Dedifferentiated amniotic fluid mesenchymal stem cell (primary cell): Measurements from ENCODE around the gene NRSN2.
"Not testable (repeated sequence)": the region's sequence is repeated elsewhere in the genome, so short reads cannot be mapped to it uniquely, and the experiment has no call there.

Experiments
- DNase-seq: peaks from one replicate; pipeline ENCODE4 v3.0.0-alpha.2; 2016; ENCODE audit errors: extremely low spot score

NRSN2 gene

DNA sequence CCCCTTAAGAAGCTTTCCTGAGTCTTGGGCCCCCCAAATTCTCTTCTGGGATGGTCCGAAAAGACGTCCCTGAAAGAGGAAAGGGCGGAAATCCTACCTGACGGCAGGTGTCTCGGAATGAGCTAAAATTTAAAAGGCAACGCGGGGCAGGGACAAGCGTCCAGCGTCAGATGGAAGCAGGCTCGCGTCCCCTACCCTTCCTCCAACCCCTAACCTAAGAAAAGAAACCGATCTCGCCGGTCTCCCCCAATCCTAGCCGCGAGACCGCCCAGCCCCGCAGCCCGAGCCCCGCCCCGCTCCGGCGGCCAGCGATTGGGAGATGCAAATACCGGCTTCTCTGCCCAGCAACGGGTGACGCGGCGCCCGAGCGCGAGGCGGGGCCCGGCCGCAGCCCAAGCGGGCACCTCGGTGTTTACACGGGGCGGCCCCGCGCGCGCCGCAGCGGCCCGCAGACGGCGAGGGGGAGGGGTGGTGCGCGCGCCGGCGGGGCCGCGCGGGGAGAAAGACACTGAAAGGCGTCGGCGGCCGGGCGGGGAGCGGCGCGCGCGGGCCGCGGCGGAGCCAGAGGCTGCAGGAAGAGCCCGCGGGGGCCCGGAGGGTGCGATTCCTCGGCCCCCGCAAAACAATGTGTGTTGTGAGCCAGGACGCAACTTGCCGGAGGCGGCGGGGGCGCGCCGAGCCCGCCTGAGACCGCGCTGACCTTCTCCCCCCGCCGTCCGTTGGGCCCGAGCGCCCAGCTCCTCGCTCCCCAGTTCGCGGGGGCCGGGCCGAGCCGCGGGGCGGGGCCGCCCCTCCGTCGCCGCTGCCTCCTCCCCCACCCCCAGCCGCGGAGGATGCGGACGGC is 21.6 kb upstream of the NRSN2 start, which contains the start of gene SOX12:
Gene SOX12 (plus strand): TSS at position 508 of the 844 bp plus-strand sequence. CDS start 373 bp downstream, outside the sequence.
- peak; percentile 85 for DNase-seq

DNA sequence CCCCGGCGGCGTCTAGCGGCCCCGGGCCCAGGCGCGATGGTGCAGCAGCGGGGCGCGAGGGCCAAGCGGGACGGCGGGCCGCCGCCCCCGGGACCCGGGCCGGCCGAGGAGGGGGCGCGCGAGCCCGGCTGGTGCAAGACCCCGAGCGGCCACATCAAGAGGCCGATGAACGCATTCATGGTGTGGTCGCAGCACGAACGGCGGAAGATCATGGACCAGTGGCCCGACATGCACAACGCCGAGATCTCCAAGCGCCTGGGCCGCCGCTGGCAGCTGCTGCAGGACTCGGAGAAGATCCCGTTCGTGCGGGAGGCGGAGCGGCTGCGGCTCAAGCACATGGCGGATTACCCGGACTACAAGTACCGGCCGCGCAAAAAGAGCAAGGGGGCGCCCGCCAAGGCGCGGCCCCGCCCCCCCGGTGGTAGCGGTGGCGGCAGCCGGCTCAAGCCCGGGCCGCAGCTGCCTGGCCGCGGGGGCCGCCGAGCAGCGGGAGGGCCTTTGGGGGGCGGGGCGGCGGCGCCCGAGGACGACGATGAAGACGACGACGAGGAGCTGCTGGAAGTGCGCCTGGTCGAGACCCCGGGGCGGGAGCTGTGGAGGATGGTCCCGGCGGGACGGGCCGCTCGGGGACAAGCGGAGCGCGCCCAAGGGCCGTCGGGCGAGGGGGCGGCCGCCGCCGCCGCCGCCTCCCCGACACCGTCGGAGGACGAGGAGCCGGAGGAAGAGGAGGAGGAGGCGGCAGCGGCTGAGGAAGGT is 20.8 kb upstream of the NRSN2 start:
- DNase-seq = peak; percentile 47

DNA sequence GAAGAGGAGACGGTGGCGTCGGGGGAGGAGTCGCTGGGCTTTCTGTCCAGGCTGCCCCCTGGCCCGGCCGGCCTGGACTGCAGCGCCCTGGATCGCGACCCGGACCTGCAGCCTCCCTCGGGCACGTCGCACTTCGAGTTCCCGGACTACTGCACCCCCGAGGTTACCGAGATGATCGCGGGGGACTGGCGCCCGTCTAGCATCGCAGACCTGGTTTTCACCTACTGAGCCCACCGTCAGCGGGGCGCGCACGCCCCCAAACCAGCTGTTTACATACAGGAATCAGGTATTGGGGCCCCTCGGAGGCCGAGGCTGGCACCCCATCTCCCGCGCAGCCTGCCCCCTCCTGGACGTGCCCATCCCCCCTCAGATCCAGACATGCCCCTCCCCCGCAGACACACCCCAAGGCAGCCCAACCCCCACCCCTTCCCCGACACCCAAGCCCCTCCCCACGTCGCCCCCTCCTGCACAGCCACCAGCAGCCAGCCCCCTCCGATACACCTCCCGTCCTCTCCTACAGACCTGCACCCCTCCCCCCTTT is 20.2 kb upstream of the NRSN2 start:
- DNase-seq = no peak

DNA sequence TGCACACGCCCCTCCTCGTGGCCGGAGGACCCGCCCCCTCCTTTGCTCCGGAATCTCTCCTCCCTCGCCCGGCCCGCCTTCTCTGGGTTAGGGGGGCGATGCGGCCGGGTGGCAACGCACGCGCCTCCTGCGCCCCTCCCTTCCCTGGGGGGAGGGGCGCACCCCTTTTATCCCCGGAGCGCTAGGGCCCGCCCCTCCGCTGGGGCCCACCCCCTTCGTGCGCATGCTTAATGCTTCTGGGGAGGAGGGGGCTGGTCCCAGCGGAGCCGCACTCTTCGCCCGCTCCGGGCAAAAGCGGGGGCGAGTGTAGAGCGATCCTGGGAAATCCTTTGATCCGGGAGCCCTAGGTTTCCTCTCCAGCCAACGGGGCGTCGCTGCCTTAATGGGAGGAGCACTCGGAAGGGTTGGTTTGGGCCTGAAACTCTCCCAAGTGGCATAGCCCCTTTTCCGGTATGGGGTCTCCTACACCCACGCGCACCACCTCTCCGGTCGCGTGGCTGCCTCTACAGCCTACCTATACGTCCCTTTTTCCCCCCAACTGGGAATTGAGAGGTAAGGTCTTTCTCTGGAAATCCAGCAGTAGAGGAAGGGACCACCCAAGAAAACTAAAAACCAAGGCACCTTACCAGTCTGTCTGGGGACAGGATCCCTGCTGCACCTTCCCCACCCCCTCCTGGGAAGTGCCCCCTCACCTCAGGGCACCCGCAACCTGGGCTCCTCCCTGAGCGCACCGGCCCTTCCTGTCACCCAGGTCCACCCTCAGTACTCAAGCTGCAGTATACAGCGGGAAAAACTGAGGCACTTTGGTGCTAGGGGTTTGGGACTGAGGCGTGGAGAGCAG is 19.5 kb upstream of the NRSN2 start:
- peak; percentile 67 for DNase-seq

DNA sequence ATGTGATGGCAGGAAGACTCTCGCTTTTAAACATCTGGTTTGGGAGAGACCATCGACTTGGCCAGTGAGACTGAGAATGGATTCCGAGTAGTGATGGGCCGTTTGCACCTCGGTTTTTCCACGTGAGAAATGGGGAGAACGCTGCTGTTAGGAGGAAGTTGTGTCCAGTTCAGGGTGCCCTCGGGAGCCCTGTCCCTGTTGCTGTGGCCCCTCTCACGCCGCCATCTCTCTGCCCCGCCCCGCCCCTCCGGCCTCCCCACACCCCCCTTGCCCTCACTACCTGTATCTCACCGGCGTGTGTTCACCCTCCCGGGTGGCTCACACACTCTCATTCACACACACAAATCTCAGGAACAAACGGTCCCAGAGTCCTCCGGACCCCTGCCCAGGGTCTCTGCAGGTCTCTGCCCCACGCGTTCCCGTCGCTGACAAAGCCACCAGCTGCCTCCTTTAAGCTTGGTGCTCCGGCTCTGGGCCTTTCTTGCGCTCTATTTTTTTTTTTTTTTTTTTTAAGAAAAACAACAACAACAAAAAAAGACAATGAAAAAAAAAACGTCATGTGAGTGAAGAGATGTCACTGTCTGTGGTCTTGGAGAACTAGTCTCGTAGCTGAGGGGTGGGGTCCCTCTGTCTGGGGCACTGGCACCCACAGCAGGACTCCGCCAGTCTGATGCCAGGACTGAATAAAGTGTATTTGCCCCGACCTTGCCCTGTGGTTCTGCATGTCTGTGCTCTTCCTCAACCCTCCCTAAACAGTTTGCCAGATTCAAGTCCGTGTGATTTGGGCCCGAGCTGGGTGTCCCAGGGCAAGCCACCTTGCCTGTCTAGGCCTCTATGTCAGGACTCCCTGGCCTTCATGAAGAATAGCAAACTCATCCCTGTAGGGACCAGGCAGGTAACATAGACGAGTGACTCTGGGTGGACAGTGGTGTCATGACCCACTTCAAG is 18.6 kb upstream of the NRSN2 start:
- DNase-seq = no peak

DNA sequence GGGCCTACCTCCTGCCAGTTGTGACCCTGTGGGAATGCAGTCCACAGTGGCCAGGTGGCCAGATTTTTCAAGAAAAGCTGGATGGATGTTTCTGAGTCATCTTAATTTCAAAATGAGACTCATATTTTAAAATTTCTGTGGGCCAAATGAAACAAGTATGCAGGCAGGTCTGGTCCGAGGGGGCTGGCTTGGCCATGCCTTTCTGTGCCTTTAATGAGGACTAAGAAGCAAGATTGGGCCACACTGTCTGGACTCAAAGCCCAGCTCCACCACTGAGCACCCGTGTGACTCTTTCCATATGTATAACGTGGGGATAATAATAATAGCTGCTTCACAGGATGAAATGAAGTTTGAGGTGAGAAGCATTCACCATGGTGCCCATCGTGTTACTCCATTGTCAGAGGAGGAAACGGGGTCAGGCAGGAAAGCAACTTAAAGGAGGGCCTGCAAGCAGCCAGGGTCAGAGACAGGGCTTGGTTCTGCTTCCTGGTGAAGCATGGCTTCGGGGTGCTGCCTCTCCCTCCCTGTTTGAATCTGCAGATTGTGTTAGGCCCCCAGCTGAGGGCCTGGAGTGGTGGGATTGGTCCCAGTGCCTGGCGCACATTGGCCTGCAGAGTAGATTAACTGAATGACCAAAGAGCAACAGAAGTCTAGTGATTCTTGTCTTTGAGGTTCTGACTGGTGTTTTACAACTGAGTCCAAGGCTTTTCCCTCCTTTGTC is 17.8 kb upstream of the NRSN2 start:
- no peak for DNase-seq

DNA sequence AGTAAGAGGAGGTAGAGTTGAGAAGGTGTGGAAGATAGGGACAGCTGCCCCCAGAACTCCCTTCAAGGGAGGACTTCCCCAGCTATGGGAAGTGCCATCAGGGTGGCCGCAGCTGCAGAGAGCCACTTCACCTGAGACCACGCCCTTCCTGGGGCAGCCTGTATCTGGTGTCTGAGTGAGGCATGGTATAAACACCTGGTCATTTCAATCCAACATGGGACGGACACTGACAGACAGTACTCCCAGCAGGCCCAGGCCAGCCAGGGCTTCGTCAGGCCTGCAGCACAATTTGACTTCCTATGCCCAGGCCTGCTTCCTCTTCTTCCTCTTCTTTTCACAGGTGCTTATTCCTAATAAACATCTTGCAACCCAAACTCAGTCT is 17.1 kb upstream of the NRSN2 start:
- no peak for DNase-seq

DNA sequence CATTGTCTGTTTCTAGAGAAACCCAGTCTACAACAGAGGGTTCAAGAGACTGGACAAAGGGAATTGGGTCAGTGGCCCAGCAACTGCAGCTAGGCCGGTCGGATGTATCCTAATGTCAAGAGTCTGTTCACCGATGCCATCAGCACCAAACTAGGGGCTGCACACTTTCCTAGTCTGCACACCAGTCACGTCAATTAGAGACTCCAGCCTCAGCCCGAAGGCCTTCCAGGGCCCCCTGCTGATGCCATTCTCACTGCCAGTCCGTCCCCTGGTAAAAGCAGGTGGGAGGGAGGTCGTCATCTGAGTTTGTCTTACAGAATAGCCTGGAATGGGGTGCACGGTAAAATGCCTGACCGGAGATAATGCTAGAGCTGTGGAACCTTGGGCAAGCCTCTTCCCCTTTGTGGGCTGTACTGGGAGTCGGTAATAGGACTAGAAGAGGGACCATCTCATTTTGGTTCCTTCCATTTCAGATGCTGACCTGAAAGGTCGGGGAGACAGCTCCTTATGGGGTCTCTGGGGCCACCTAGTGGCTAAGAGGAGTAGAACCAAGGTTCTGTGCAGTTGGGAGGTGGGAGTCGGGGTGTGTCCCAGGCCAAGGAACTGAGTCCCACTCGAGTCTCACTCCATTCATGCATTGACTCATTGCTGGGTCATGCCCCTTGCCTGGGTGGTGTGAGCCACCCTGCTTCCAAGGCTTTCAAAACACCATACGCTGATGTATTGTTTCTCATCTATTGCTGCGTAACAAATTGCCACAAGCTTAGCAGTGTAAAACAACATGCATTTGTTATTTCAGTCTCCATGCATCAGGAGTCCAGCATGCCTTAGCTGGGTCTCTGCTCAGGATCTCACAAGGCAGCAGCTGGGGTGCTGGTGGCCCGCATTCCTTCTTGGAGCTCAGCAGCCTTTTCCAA is 16.4 kb upstream of the NRSN2 start:
- DNase-seq = peak; percentile 58

DNA sequence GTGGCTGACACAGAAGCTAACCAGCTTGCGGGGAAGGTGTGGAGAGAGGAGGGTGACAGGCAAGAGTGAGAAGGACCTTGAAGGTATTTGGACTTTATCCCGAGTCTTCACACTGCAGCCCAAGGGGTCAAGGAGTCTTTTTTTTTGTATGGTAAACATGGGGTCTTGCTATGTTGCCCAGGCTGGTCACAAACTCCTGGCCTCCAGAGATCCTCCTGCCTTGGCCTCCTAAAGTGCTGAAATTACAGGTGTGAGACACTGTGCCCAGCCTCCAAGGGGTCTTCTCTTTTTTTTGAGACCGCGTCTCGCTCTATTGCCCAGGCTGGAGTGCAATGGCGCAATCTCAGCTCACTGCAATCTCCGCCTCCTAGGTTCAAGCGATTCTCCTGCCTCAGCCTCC is 12.3 kb upstream of the NRSN2 start:
- no peak for DNase-seq

DNA sequence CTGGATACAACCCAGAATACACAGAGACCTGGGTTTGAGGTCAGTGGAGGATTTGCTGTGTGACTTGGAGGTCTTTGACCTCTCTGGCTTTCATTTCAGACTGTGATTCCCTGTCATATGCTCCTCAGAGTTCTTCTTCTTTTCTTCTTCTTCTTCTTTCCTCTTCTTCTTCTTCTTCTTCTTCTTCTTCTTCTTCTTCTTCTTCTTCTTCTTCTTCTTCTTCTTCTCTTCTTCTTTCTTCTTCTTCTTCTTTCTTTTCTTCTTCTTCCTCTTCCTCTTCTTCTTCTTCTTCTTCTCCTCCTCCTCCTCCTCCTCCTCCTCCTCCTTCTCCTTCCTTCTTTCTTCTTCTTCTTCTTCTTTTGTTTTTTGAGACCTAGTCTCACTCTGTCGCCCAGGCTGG is 10.9 kb upstream of the NRSN2 start:
- not testable (repeated sequence) for DNase-seq

DNA sequence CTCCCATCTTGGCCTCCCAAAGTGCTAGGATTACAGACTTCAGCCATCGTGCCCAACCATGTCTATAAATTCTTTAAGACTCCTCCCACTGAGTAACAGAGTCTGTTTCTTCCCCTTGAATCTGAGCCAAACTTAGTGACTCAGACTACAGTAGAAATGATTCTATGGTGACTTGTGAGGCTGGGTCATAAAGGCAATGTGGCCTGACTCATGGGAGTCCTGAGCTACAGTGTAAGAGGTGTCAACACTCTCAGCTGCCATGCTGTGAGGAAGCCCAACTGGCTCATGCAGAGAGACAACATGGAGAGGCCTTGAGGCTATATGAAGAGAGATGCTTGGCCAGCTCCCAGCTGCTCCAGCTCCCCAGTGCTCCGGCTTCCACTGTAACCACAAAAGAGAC is 5.2 kb upstream of the NRSN2 start:
- DNase-seq = no peak

DNA sequence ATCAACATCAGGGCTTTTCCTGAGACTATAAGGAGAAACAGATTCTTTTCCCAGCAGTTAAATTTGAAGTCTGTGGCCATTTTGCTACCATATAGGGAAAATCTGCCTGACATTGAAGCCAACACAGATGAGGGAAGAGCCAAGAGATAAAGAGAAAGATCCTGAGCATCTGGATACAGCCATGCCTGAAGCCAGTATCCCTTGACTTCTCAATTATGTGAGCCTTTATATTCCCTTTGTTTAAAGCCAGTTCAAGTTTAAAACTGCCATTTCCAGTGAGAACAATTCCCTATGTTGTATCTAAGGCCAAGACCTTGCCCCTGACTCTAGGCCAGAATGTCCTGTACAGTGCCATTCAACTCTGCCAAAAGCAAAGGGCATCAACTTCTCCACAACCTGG is 3.8 kb upstream of the NRSN2 start:
- DNase-seq = no peak

DNA sequence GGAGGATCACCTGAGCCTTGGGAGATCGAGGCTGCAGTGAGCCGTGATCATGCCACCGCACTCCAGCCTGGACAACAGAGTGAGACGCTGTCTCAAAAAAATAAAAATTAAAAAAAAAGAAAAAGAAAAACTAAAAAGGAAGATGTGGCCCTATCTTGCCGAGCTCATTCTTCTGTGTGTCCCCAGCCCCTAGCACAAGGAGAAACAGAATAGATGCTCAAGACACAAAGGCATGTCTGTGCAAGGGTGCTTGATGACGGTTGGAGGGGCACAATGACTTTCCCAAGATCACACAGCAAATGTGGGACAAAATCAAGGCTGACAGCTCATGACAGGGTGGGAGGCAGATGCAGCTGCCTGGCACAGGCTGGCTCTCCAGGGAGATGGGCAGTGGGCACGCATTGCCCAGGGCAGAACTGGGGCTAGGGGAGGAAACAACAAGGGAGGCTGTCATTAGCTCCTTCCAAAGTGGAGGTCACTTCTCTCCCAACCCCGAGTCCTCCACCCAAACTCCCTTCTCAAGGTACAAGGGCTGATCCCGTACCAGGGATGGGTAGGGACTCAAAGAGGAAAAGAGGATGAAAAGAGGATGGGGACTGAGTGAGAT is 775 bp upstream of the NRSN2 start:
- DNase-seq = no peak

DNA sequence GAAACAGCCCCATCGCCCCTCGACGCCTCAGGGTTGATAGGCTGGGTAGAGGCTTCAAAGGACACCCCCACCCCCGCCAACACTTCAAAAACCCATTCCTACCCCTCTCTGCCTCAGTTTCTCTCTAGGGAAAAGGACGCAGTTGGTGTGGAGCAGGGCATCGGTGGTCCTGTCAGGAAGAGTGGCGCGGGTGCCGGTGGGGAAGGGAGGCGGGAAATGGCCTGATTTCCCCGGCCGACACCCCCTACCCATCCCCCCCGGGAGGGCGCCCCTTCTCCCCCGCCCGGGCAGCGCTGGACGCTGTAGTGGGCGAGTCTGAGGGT is 367 bp downstream of the NRSN2 start:
- no peak for DNase-seq

DNA sequence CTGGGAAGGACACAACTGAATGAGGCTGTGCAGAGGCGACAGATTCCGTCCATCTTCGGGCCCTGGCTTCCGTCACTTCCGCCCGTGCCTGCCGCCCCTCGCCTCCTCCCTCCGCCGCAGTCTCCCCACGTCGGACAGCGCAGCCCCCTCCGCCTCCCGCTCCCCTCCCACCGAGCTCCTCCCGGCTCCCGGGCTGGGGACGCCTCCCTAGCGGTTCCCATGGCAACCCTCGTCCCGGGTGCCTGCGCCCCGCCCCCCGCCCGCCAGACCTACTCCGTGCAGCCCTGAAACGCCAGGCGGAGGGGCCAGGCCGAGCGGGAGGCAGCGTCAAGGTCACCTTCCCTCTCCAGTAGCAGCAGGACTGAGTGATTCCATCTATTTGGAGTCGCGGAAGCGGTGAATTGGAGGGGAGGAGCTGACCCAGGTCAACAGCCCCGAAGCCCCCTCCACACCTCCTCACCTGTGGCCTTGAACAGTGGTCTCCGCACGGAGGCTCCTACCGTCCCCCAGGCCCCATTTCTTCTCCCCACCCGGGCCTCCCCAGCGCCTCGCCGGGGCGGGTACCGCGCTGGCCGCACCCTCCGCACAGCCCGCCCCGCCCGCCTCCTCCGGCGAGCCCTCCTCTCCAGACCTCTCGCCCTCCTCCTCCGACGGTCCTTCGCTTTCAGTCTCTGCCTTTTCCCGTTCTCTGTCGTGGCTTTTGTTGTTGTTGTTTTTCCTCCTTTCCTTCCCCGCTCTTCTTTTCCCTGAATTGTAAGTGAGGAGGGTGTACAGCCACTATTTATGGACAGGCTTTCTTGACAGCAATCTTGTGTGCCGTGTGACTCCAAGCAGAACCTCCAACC is 951 bp downstream of the NRSN2 start:
- DNase-seq = peak; percentile 96

DNA sequence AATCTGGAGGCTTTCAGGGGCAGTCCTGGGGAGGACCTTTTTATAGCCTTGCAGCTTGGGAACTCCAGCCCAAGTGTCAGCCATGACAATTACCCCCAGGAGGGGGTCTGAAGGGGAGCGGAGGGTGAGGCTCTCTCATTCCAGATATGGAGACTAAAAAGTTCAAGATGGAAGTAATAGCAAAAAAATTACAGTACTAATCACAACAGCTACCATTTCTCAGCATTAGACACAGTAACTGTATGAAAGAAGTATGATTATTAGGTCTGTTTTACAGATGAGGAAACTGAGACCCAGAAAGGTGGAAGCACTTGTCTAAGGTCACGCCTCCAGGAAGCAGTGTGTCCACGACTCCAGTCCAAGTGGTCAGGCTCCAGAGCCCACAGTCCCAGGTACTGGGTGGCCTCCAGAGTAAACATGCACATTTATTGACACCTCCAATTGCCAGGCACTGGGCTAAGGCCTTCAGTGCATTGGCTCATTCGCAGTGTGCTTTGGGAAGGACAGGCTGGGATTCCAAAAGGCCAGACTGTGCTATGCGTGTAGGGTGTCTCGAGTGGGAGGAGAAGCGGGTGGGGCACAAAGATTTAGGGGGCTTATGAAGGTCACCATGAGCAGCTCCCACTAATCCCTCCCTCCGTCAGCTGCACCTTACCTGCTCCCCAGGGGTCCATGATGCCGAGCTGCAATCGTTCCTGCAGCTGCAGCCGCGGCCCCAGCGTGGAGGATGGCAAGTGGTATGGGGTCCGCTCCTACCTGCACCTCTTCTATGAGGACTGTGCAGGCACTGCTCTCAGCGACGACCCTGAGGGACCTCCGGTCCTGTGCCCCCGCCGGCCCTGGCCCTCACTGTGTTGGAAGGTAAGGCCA is 2.3 kb downstream of the NRSN2 start:
- no peak for DNase-seq

DNA sequence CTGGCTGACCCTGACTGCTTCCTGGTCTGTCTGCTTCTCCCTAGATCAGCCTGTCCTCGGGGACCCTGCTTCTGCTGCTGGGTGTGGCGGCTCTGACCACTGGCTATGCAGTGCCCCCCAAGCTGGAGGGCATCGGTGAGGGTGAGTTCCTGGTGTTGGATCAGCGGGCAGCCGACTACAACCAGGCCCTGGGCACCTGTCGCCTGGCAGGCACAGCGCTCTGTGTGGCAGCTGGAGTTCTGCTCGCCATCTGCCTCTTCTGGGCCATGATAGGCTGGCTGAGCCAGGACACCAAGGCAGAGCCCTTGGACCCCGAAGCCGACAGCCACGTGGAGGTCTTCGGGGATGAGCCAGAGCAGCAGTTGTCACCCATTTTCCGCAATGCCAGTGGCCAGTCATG is 6.3 kb downstream of the NRSN2 start:
- DNase-seq = no peak
